ENCODE measurements around the gene SLC30A2.

GRCh38 chr1:26064553-26064952, 18.6 kb upstream of the SLC30A2 start:
- no peak for TF ChIP-seq CTCF (IDR thresholded peaks at IDR 0.05; ENCODE audit: poor library complexity, severe bottlenecking)
- no peak for TF ChIP-seq POLR2AphosphoS5 (IDR thresholded peaks at IDR 0.05)
- no peak for TF ChIP-seq EP300 (conservative IDR thresholded peaks at IDR 0.05; ENCODE audit: poor library complexity, severe bottlenecking)
